HCEC 1CT (cell line): ENCODE data around the gene IGF2BP2.
"Not testable (repeated sequence)": the region's sequence is repeated elsewhere in the genome, so short reads cannot be mapped to it uniquely, and the experiment has no call there.

Experiments used
- DNase-seq: peaks from one replicate; pipeline ENCODE4 v3.0.0-alpha.2; 2017

The IGF2BP2 gene

DNA sequence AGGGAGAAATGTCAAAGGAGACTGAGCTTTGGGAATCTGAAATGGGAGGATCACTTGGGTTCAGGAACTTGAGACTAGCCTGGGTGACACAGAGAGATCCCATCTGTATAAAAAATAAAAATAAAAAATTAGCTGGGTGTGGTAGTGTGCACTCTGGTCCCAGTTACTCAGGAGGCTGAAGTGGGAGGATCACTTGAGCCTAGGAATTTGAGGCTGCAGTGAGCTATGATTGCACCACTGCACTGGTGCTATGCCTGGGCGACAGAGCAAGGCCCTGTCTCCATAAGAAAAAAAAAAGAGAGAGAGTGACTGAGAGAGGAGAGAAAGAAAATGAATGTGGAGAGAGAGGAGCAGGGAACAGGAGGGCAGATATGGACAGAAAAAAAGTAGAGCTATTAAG is 165.9 kb downstream of the IGF2BP2 start:
- no peak for DNase-seq

DNA sequence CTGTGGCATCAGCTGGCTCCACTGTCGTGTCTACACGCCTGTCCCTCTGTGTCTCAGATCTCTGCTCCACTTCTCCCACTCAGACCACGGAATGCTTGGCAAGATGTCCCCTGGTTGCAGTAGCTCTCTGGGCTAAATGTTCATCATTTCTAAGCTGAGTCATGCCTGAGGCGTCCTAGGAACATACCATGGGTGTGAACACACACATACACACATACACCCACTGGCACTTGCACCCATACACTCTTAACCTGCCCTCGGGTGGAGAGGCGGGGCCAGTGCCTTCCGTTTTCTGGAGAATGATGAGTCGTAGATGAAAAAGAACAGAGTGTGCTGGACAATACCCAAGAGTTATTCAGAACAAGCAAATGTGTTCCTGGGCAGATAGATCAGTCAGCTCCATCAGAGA is 166.3 kb downstream of the IGF2BP2 start:
- peak; percentile 99 for DNase-seq

GRCh38 chr3:185657691-185658503 is 166.9 kb downstream of the IGF2BP2 start:
- DNase-seq: no peak

GRCh38 chr3:185657211-185657610 is 167.6 kb downstream of the IGF2BP2 start:
- no peak for DNase-seq

- peak; percentile 99 for DNase-seq
Observed at GRCh38 chr3:185656321-185656840, 168.5 kb downstream of the IGF2BP2 start.

GRCh38 chr3:185655426-185656320 is 169.2 kb downstream of the IGF2BP2 start:
- no peak for DNase-seq

GRCh38 chr3:185654758-185655145 is 170.1 kb downstream of the IGF2BP2 start:
- DNase-seq: no peak

DNA sequence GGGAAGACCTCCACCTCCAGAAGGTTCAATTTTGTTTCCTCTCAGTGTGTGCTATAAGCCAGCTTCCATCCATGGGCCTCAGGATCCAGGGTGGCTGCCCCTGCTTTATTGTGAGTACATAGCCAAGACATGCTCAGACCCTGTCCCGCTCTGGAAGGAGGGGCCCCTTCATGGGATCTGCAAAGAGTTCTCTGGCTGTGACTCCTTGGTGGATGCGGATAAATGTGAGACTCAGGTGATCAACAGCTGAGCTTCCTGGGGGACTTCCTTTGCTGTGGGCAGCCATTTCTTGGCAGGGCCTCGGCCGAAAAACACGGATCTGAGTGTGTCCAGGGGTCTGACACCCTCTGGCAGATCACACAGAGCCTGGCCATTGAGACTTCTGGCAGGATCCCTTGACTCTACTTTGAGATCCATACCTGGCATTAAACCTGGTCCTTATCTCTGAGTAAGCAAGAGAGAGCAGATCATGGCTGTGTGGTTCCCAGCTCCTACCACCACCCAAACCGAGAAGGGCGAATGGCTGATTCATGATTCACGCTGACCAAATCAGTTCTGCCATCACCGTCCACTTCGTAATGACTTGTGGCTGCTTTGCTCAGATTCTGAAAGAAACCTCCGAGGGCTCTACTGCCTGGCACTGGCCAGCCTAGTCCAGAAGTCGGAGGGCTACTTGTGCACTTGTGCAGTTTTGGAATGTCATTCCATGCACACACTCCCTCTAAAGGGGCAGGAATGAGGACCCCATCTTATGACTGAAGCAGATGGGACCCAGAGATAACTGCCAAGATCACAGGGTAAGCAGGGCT is 170.7 kb downstream of the IGF2BP2 start:
- no peak for DNase-seq

GRCh38 chr3:185651971-185652370 is 172.9 kb downstream of the IGF2BP2 start:
- DNase-seq: no peak

DNA sequence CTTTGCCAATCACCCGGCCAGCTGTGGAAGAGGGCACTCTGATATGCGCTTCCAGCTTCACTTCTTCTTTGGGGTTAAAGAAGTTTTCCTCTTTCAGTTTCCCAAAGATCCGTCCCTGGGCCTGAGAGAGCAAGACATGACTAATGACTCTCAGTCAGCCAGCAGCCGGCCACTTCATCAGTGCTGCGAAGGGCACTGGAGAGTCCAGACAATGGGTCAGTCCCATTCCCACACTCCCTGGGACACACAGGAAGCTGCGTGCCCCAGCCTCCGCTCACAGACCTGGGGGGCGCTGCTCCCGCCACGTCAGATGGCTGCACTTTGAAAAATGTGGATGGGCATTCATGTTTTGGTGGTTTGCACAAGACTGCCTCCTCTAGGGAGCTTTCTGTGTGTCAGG is 175.4 kb downstream of the IGF2BP2 start:
- no peak for DNase-seq

- DNase-seq: no peak
Observed at GRCh38 chr3:185648396-185648795, 176.4 kb downstream of the IGF2BP2 start.

- no peak for DNase-seq
Observed at GRCh38 chr3:185647880-185648210, 177.0 kb downstream of the IGF2BP2 start.

DNA sequence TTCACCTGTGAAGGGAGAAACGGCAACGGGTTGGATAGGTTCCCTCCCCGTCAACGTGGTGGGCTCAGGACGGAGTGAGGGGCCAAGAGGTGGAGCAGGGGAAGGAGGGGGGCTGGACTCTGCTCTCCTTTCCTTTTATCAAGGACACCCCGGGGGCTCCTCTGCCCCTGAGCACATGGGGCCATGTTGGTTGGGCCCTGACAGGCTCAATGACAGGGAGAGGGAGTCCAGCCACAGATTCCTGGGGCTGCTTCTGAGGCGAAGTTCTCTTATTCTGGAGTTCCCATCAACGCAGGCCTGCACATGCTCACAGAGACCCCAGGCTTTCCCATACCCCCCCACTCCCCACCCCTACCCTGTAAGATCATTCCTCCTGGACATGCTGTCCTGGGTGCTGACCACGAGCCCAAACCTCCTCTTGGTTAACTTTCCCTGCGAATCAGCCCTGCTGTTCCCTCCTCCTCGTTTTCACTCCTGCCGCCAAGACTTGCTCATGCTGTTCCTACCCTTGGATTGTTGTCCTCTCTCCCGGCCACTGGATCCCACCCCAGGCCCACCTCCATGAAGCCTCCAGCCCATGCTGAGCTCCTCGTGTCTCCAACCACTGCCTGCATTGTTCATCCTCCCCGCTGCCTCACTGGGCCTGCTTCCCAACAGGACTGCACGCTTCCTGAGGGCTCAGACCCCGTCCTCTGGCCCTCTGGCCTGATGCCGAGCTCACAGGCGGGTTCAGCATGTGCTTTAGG is 177.5 kb downstream of the IGF2BP2 start:
- no peak for DNase-seq

DNA sequence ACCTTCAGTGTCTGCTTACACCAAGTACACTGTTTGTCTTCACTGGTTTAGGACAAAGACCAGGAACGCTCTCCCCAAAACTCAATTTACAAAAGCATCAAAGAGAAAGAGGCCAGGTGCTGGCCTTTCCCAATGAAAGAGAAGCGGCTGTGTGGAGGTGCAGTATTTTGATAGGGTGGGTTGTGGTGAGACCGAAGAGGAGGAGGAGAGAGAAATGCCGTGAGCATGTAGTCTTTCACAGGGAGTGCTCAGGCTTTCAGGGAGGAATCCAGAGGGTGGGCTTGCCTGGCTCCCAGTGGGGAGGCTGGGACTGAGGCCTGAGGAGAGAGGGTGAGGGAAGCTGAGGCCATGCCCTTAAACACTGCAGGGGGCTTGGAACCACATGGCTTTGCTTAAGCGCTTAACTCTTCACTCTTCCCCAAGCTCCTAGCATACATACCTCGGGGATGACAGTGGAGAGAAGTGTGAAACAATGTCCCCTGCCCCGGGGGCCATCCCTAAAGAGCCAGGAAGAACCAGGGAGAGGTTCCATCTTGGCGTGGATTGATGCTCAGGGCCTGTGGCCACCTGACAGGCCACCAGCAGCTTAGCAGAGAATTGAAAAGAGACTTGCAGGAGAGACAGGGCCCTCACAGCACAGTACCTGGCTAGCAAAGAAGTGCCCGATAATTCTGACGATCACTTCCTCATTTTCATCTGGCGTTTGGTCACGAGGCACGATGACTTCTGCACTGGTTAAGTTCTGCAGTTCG is 178.3 kb downstream of the IGF2BP2 start:
- DNase-seq: no peak

GRCh38 chr3:185645596-185646381 is 179.1 kb downstream of the IGF2BP2 start:
- no peak for DNase-seq

- DNase-seq: not testable (repeated sequence)
Observed at GRCh38 chr3:185645191-185645590, 179.7 kb downstream of the IGF2BP2 start.

DNA sequence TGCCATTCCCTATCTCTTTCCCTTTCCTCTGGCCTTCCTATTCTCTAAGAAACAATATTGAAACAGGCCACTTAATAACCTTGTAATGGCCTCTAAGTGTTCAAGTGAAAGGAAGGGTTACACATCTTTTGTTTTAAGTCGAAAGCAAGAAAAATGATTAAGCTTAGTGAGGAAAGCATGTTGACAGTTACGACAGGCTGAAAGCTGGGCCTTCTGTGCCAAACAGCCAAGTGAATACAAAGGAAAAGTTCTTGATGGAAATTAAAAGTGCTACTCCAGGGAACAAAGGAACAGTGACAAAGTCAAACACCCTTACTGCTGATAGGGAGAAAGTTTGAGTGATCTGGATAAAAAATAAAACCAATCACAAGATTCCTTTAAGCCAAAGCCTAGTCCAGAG is 184.5 kb downstream of the IGF2BP2 start:
- DNase-seq: no peak

GRCh38 chr3:185639632-185640206 is 185.1 kb downstream of the IGF2BP2 start:
- no peak for DNase-seq

GRCh38 chr3:185638651-185639050 is 186.2 kb downstream of the IGF2BP2 start:
- DNase-seq: not testable (repeated sequence)

- DNase-seq: no peak
Observed at GRCh38 chr3:185637388-185637787, 187.5 kb downstream of the IGF2BP2 start.
